DOHH2 (cell line): Measurements from ENCODE around the gene MAPKAPK2.

Experiments used
- H3F3A ChIP-seq: fragments of 200-600 bp; sonication (generic), shearing (Covaris generic); 2 replicates; pipeline ENCODE4 v1.6.0; 2016; ENCODE audit warnings: antibody characterized with exemption, mild to moderate bottlenecking; ENCODE audit not compliant: control insufficient read depth, insufficient read depth
- H3K27ac ChIP-seq: fragments of 200-600 bp; sonication (generic); 2 replicates; pipeline ENCODE4 v1.5.1; 2014; ENCODE audit warnings: low read depth, mild to moderate bottlenecking, low read length, moderate library complexity
- H3K27me3 ChIP-seq: fragments of 200-600 bp; sonication (generic); 2 replicates; pipeline ENCODE4 v1.6.1; 2014; ENCODE audit warnings: mild to moderate bottlenecking, low read length, mixed read lengths; ENCODE audit not compliant: control insufficient read depth
- H3K36me3 ChIP-seq: fragments of 200-600 bp; sonication (generic); 2 replicates; pipeline ENCODE4 v1.6.1; 2014; ENCODE audit warnings: mild to moderate bottlenecking, low read length, moderate library complexity, mixed read lengths; ENCODE audit not compliant: control insufficient read depth
- H3K4me1 ChIP-seq: fragments of 200-600 bp; sonication (generic); 2 replicates; pipeline ENCODE4 v1.6.1; 2014; ENCODE audit warnings: mild to moderate bottlenecking, low read length, mixed read lengths; ENCODE audit not compliant: control insufficient read depth
- H3K4me2 ChIP-seq: fragments of 200-600 bp; sonication (generic); 2 replicates; pipeline ENCODE4 v1.6.0; 2014; ENCODE audit warnings: mild to moderate bottlenecking, low read length, moderate library complexity
- H3K4me3 ChIP-seq: fragments of 200-600 bp; sonication (generic); 2 replicates; pipeline ENCODE4 v1.5.1; 2014; ENCODE audit warnings: mild to moderate bottlenecking, low read length, mixed read lengths
- H3K79me2 ChIP-seq: fragments of 200-600 bp; sonication (generic); 2 replicates; pipeline ENCODE4 v1.6.1; 2014; ENCODE audit warnings: mild to moderate bottlenecking, low read length, mixed read lengths; ENCODE audit not compliant: control insufficient read depth
- H3K9me2 ChIP-seq: fragments of 200-600 bp; sonication (generic); replicated peaks from 2 replicates; pipeline ENCODE4 v1.6.1; 2014; ENCODE audit warnings: mild to moderate bottlenecking, low read length, mixed read lengths; ENCODE audit not compliant: control insufficient read depth
- H3K9me3 ChIP-seq: fragments of 200-600 bp; sonication (generic); 2 replicates; pipeline ENCODE4 v1.6.1; 2014; ENCODE audit warnings: antibody characterized with exemption, low read length, mixed read lengths; ENCODE audit not compliant: control insufficient read depth, insufficient read depth
- H4K20me1 ChIP-seq: fragments of 200-600 bp; sonication (generic); 2 replicates; pipeline ENCODE4 v1.6.0; 2014; ENCODE audit warnings: low read depth, mild to moderate bottlenecking, antibody characterized with exemption, low read length, moderate library complexity; ENCODE audit not compliant: control insufficient read depth, insufficient read depth
- EZH2phosphoT487 ChIP-seq: fragments of 200-600 bp; sonication (generic); IDR thresholded peaks from 2 replicates; pipeline ENCODE4 v1.6.1; 2017; ENCODE audit warnings: borderline replicate concordance, mild to moderate bottlenecking, antibody characterized with exemption, low read length, moderate library complexity, mixed read lengths
- TF ChIP-seq, protein P1 (sequence below): fragments of 200-600 bp; sonication (generic); IDR thresholded peaks from one replicate; pipeline ENCODE4 v1.5.1; 2014; ENCODE audit warnings: antibody characterized with exemption, mild to moderate bottlenecking, low read depth, low read length; ENCODE audit not compliant: poor library complexity, severe bottlenecking

MAPKAPK2 gene

DNA sequence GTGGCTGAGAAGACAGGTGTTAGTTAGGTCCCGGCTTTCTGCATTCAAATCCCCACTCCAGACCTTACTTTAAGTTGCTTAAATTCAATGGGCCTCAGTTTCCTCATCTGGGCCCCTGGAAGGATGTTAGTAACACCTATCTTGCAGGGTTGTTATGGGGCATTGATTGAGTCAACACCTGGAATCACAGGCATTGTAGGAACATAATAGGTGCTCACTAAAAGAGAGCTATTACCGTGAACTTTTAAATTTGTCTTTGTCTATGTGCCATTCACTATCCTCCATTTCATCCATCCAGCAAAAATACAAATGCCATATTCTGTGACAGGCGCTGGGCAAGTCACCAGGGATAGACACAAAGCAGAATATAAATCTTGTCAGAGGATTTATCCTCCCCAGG lies 10.5 kb upstream of the MAPKAPK2 start:
- H3K27me3 ChIP-seq, result no peaks in the 10 kb centered on the region
- H3K36me3 ChIP-seq, result no peaks in the 10 kb centered on the region
- H3K4me1 ChIP-seq, result peaks cover 50% of the 10 kb centered on the region
- no peaks in the 10 kb centered on the region for H3K9me3 ChIP-seq
- H3K4me2 ChIP-seq, result no peak overlapping the region
- H3K27ac ChIP-seq, result no peak overlapping the region
- H3K9me2 ChIP-seq, result no peaks in the 10 kb centered on the region
- H3F3A ChIP-seq, result peaks cover 9% of the 10 kb centered on the region
- H4K20me1 ChIP-seq, result no peaks in the 10 kb centered on the region
- H3K4me3 ChIP-seq, result no peak overlapping the region
- no peak for TF ChIP-seq EZH2phosphoT487
- TF ChIP-seq, protein P1, sequence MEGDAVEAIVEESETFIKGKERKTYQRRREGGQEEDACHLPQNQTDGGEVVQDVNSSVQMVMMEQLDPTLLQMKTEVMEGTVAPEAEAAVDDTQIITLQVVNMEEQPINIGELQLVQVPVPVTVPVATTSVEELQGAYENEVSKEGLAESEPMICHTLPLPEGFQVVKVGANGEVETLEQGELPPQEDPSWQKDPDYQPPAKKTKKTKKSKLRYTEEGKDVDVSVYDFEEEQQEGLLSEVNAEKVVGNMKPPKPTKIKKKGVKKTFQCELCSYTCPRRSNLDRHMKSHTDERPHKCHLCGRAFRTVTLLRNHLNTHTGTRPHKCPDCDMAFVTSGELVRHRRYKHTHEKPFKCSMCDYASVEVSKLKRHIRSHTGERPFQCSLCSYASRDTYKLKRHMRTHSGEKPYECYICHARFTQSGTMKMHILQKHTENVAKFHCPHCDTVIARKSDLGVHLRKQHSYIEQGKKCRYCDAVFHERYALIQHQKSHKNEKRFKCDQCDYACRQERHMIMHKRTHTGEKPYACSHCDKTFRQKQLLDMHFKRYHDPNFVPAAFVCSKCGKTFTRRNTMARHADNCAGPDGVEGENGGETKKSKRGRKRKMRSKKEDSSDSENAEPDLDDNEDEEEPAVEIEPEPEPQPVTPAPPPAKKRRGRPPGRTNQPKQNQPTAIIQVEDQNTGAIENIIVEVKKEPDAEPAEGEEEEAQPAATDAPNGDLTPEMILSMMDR, result no peak
- H3K79me2 ChIP-seq, result no peaks in the 10 kb centered on the region

DNA sequence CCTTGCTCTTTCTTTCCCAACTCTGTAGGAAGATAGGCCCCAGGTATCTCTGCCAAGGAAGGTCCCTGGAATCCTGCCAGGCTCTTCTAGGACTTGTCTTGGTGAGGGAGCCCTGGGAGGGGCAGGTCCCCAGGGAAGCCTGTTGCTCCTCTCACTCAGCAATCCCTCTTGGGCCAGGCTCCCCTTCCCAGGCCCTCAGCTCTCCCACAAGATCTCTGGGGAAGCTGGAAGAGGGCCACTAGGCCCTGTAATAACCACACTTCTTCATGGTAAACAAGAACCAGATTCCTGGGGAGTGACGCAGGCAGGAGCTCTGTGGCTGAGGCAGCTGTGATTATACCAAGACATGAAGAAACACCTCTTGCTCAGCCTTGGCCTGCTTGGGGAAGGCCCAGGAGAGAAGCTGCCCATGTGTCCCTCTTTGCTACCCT lies 9.9 kb upstream of the MAPKAPK2 start:
- TF ChIP-seq EZH2phosphoT487, result no peak
- TF ChIP-seq, protein P1, result no peak
- Histone ChIP-seq H3K27me3 (no peaks in the 10 kb centered on the region), H3K4me1 (peaks cover 56% of the 10 kb centered on the region), H3K79me2 (no peaks in the 10 kb centered on the region), H3K4me2 (no peak overlapping the region), H3F3A (peaks cover 9% of the 10 kb centered on the region), H3K4me3 (no peak overlapping the region), H3K36me3 (no peaks in the 10 kb centered on the region), H3K27ac (no peak overlapping the region), H4K20me1 (no peaks in the 10 kb centered on the region), H3K9me3 (no peaks in the 10 kb centered on the region), H3K9me2 (no peaks in the 10 kb centered on the region)

DNA sequence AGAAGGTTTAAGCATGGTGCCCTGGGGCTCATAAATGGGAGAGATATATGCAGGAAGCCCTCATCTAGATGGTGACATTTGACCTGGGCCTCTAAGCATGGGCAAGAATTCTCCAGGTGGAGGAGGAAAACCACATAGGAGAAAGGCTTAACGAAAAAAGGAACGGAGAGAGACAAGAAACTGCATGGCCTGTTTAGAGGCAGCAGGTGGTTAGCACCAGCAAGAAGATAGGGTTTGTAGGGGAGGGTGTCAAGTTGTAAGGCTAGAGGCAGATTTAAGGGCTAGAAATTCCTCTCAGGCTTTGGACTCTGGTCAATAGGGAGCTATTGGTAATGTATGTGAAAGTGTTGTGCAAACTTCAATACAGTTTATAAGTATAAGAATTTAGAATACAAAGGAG lies 8.2 kb upstream of the MAPKAPK2 start:
- H3K4me2 ChIP-seq, result peak overlapping the region; percentile 12; the same call in 1 of the 2 replicates
- H3K79me2 ChIP-seq, result no peaks in the 10 kb centered on the region
- H4K20me1 ChIP-seq, result no peaks in the 10 kb centered on the region
- H3K9me2 ChIP-seq, result no peaks in the 10 kb centered on the region
- no peaks in the 10 kb centered on the region for H3K9me3 ChIP-seq
- peaks cover 70% of the 10 kb centered on the region for H3K4me1 ChIP-seq
- H3K4me3 ChIP-seq, result no peak overlapping the region
- no peak overlapping the region for H3K27ac ChIP-seq
- H3K36me3 ChIP-seq, result no peaks in the 10 kb centered on the region
- H3K27me3 ChIP-seq, result no peaks in the 10 kb centered on the region
- H3F3A ChIP-seq, result peaks cover 25% of the 10 kb centered on the region
- TF ChIP-seq, protein P1, result no peak
- no peak for TF ChIP-seq EZH2phosphoT487

DNA sequence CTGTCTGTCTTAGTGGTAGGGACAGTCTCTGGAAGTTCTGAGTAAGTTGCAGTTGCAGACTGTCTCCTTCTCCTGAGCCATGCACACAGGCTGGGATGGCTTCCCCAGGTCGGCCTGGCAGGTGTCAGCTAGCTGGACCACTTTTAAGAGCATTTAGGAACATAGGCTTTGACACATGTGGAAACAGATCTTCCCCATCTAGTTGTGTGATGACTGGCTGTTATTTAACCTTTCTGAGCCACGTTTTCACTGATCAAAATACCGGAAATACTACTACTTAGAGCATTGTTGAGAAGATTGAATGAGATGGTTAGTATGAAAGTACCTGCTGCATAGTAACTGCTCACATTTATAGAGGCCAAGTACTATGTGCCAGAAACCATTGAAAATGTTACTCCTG lies 6.2 kb upstream of the MAPKAPK2 start:
- H3K27me3 ChIP-seq, result no peaks in the 10 kb centered on the region
- H4K20me1 ChIP-seq, result no peaks in the 10 kb centered on the region
- H3K27ac ChIP-seq, result no peak overlapping the region
- H3K36me3 ChIP-seq, result no peaks in the 10 kb centered on the region
- TF ChIP-seq, protein P1, result no peak
- TF ChIP-seq EZH2phosphoT487, result no peak
- peak overlapping the region; percentile 79 for H3K4me2 ChIP-seq
- H3F3A ChIP-seq, result peaks cover 26% of the 10 kb centered on the region
- H3K9me3 ChIP-seq, result no peaks in the 10 kb centered on the region
- H3K4me1 ChIP-seq, result peaks cover 70% of the 10 kb centered on the region
- no peaks in the 10 kb centered on the region for H3K79me2 ChIP-seq
- no peaks in the 10 kb centered on the region for H3K9me2 ChIP-seq
- H3K4me3 ChIP-seq, result peak overlapping the region; percentile 60; the same call in 1 of the 2 replicates
